MCF 10A (cell line): Measurements from ENCODE around the gene ADGRG7. TPM values are rescaled to one million over a fixed set of nuclear protein-coding genes. Genes with fewer than 3 reads are reported as not detected.
"Not testable (repeated sequence)": the region's sequence is repeated elsewhere in the genome, so short reads cannot be mapped to it uniquely, and the experiment has no call there.

ENCODE experiments used
- BruUV-seq: library from RNA; stranded (reverse); fragments of 400-500 nt; replicated peaks from 2 replicates; lab custom pipeline; 2021; lab: Mats Ljungman, UMichigan
- CTCF ChIA-PET: fragments of 300-600 bp; sonication (Branson Sonifier 250); formaldehyde crosslinking; extraction: SDS; loops from one replicate; lab custom pipeline; 2021; ENCODE audit warnings: antibody characterized with exemption, inconsistent platforms; lab: Yijun Ruan, JAX
- POLR2A ChIA-PET: fragments of 300-600, 350-650 bp; sonication (Branson Sonifier 250); formaldehyde crosslinking; extraction: SDS; loops from one replicate; lab custom pipeline; 2020; ENCODE audit warnings: antibody characterized with exemption, inconsistent platforms; lab: Yijun Ruan, JAX
- DNase-seq: peaks from one replicate; pipeline ENCODE4 v3.0.0-alpha.2; 2018; ENCODE audit not compliant: unreplicated experiment
- H3K27ac Mint-ChIP-seq: one replicate; pipeline ENCODE4 v1.8.0; 2022; ENCODE audit warnings: mild to moderate bottlenecking, low read depth, mixed read lengths; ENCODE audit not compliant: unreplicated experiment
- H3K27me3 Mint-ChIP-seq: one replicate; pipeline ENCODE4 v1.8.0; 2022; ENCODE audit warnings: mixed read lengths; ENCODE audit not compliant: insufficient read depth, unreplicated experiment
- H3K36me3 Mint-ChIP-seq: one replicate; pipeline ENCODE4 v1.8.0; 2022; ENCODE audit warnings: mild to moderate bottlenecking, moderate library complexity, mixed read lengths; ENCODE audit not compliant: insufficient read depth, unreplicated experiment
- H3K4me1 Mint-ChIP-seq: one replicate; pipeline ENCODE4 v1.8.0; 2022; ENCODE audit warnings: mixed read lengths; ENCODE audit not compliant: insufficient read depth, unreplicated experiment
- H3K4me3 Mint-ChIP-seq: one replicate; pipeline ENCODE4 v1.8.0; 2022; ENCODE audit warnings: mild to moderate bottlenecking, moderate library complexity, mixed read lengths; ENCODE audit not compliant: unreplicated experiment
- H3K9me3 Mint-ChIP-seq: one replicate; pipeline ENCODE4 v1.8.0; 2022; ENCODE audit warnings: mixed read lengths; ENCODE audit not compliant: unreplicated experiment
- CTCF ChIP-seq: fragments of 200-600 bp; IDR thresholded peaks from one replicate; pipeline ENCODE4 v1.8.0; 2022; ENCODE audit warnings: antibody characterized with exemption, mild to moderate bottlenecking; ENCODE audit not compliant: unreplicated experiment
- intact Hi-C: fragments of 100-400 bp; cut with micrococcal nuclease; formaldehyde crosslinking; loops from 2 replicates; pipeline ENCODE4 v1.14.1; 2022
- total RNA-seq: library from RNA; stranded (reverse); gene quantifications from 2 replicates; pipeline ENCODE4 v1.2.3, GENCODE V29; 2022

ADGRG7 gene
- total RNA-seq, 1 experiment from 2014 or later, result not detected

GRCh38 chr3:100578646-100579045 is 30.8 kb upstream of the ADGRG7 start:
- no peaks in the 10 kb centered on the region for H3K4me1 Mint-ChIP-seq
- H3K9me3 Mint-ChIP-seq, result no peaks in the 10 kb centered on the region
- H3K4me3 Mint-ChIP-seq, result no peak overlapping the region
- no TSS peak for BruUV-seq
- no peak overlapping the region for H3K27ac Mint-ChIP-seq
- no peaks in the 10 kb centered on the region for H3K36me3 Mint-ChIP-seq
- CTCF ChIA-PET, result no interaction called here
- no peak for DNase-seq
- no peak for TF ChIP-seq CTCF
- no peaks in the 10 kb centered on the region for H3K27me3 Mint-ChIP-seq
- intact Hi-C loops, result no loop called here
- POLR2A ChIA-PET, result no interaction called here

GRCh38 chr3:100580147-100580546 is 29.3 kb upstream of the ADGRG7 start:
- BruUV-seq, result no TSS peak
- H3K27ac Mint-ChIP-seq, result no peak overlapping the region
- CTCF ChIA-PET, result interaction anchor here (0.7 to 2.4 kb wide), 4 partner anchors 9 to 117 kb away, joined by 3 to 19 read pairs (median 9); no protein-coding TSS in a partner anchor
- no peaks in the 10 kb centered on the region for H3K4me1 Mint-ChIP-seq
- no peak for DNase-seq
- H3K36me3 Mint-ChIP-seq, result no peaks in the 10 kb centered on the region
- no peaks in the 10 kb centered on the region for H3K9me3 Mint-ChIP-seq
- POLR2A ChIA-PET, result interaction anchor here (0.8 kb wide), 1 partner anchor 11 kb away, joined by 3 read pairs; no protein-coding TSS in a partner anchor
- no peaks in the 10 kb centered on the region for H3K27me3 Mint-ChIP-seq
- intact Hi-C loops, result no loop called here
- H3K4me3 Mint-ChIP-seq, result no peak overlapping the region
- TF ChIP-seq CTCF, result no peak

- TF ChIP-seq CTCF, result no peak
- no peaks in the 10 kb centered on the region for H3K27me3 Mint-ChIP-seq
- H3K4me1 Mint-ChIP-seq, result no peaks in the 10 kb centered on the region
- H3K36me3 Mint-ChIP-seq, result no peaks in the 10 kb centered on the region
- H3K27ac Mint-ChIP-seq, result no peak overlapping the region
- DNase-seq, result no peak
- H3K9me3 Mint-ChIP-seq, result no peaks in the 10 kb centered on the region
- H3K4me3 Mint-ChIP-seq, result no peak overlapping the region
- no TSS peak for BruUV-seq
- CTCF ChIA-PET, result interaction anchor here (1.6 kb wide), 1 partner anchor 20 kb away, joined by 5 read pairs; no protein-coding TSS in a partner anchor
- POLR2A ChIA-PET, result no interaction called here
- intact Hi-C loops, result no loop called here
Measured at GRCh38 chr3:100581650-100582049, 27.8 kb upstream of the ADGRG7 start.

- H3K4me3 Mint-ChIP-seq, H3K9me3 Mint-ChIP-seq, H3K27me3 Mint-ChIP-seq, DNase-seq, H3K27ac Mint-ChIP-seq, POLR2A ChIA-PET, H3K36me3 Mint-ChIP-seq, BruUV-seq, intact Hi-C loops, H3K4me1 Mint-ChIP-seq: not testable (repeated sequence)
- CTCF ChIA-PET, result interaction anchor here (1.9 to 12.9 kb wide), 2 partner anchors 10 to 119 kb away, joined by 7 to 405 read pairs; no protein-coding TSS in a partner anchor
Measured at GRCh38 chr3:100582157-100582556, 27.2 kb upstream of the ADGRG7 start.
